D721Med (cell line): Measurements from ENCODE around the gene SMG7.

ENCODE experiments used
- DNase-seq: peaks from one replicate; pipeline ENCODE4 v3.0.0; 2011; ENCODE audit warnings: low spot score; ENCODE audit not compliant: insufficient read length
- FAIRE-seq: peaks from 2 replicates; lab custom pipeline; 2011; peaks lifted over from hg19 to GRCh38; lab: Jason Lieb, UNC
- TF ChIP-seq, protein P1 (sequence below): IDR thresholded peaks from 2 replicates; pipeline ENCODE4 v1.5.1; 2012; ENCODE audit warnings: mild to moderate bottlenecking, control low read depth; ENCODE audit not compliant: insufficient read depth; ENCODE audit errors: missing control alignments

The SMG7 gene

DNA sequence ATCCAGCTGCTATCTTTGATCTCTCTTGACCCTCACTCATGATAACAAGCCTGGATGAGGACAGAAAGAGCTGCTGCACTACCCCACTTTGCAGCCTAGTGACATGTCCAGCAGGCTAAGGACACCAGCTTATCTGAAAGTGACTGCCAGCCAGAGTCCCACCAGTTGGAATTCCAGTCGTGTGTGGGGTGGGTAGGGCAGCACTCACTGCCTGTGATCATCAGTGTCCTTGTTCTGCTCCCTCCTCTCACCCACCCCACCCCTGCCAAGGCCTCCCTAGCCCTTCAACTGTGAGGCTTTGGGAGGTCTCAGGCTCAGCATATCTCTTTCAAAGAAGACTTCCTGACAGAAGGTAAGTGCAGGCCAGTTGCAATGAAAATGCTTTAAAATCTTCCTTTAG, 38.6 kb upstream of the SMG7 start:
- TF ChIP-seq, protein P1, sequence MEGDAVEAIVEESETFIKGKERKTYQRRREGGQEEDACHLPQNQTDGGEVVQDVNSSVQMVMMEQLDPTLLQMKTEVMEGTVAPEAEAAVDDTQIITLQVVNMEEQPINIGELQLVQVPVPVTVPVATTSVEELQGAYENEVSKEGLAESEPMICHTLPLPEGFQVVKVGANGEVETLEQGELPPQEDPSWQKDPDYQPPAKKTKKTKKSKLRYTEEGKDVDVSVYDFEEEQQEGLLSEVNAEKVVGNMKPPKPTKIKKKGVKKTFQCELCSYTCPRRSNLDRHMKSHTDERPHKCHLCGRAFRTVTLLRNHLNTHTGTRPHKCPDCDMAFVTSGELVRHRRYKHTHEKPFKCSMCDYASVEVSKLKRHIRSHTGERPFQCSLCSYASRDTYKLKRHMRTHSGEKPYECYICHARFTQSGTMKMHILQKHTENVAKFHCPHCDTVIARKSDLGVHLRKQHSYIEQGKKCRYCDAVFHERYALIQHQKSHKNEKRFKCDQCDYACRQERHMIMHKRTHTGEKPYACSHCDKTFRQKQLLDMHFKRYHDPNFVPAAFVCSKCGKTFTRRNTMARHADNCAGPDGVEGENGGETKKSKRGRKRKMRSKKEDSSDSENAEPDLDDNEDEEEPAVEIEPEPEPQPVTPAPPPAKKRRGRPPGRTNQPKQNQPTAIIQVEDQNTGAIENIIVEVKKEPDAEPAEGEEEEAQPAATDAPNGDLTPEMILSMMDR: no peak
- DNase-seq (no peak), FAIRE-seq (no peak)

DNA sequence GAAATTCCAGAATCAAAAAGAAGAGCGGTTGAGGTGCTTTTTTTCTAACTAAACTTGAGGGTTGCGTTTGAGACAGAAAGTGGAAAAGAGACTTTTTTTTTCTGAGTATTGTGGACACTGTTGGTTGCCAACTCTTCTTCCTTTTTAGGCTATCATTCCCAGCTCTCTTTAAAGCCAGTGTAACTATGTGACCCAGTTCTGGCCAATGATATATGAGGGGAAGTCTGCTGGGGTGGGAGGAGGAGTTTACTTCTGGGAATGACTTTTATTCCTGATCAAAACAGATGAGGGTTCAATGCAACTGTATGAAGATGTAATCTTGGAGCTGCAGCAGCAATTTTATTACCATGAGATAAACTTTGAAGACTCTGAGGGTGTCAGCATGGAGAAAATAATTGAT, 36.8 kb upstream of the SMG7 start:
- TF ChIP-seq, protein P1: no peak
- FAIRE-seq (peak; percentile 21), DNase-seq (no peak)

- FAIRE-seq (no peak), DNase-seq (no peak)
- TF ChIP-seq, protein P1: no peak
Observed at GRCh38 chr1:183438060-183438459, 34.2 kb upstream of the SMG7 start.

DNA sequence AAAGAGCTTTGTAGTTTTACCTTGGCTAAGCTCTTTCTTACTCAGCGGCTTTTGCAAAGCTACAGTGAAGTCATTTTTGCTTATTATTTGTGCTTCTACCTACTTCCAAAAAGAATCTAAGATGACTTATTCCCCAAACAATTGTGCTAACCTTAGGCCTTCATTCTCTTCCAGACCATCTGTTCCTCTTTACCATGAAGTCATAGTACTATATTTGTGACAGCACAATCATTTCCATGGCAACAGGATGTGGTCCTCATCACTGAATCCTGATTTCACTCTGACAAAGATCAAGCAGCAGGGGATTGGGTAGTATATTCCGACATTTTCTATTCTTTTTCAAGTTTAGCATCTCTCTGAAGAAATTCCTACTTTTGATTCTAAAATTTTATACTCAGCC, 29.3 kb upstream of the SMG7 start:
- TF ChIP-seq, protein P1: no peak
- peak; percentile 53 for FAIRE-seq
- no peak for DNase-seq

DNA sequence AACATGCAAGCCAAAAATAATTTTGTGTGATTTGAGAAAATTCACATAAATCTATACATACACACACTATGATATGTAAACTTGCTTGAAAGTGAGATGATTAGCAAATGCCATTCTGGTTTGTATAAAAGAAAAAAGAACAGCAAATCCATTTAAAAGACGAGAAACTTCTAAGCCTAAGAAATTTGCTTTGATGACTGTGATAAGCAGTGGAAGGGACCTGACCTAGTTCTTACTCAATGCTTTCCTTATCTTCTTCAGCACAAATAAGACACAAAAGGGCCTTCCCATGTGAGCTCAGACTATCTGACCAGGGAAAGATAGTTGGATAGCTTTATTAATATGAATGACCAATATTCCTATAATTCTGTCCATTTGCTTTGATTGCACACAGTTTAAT, 28.8 kb upstream of the SMG7 start:
- no peak for DNase-seq

GRCh38 chr1:183444243-183444642, 28.1 kb upstream of the SMG7 start:
- FAIRE-seq (peak; percentile 41), DNase-seq (no peak)
- TF ChIP-seq, protein P1: no peak

More for the DNA sequence above, 28.8 kb upstream of the SMG7 start:
- TF ChIP-seq, protein P1: no peak
- FAIRE-seq: no peak

DNA sequence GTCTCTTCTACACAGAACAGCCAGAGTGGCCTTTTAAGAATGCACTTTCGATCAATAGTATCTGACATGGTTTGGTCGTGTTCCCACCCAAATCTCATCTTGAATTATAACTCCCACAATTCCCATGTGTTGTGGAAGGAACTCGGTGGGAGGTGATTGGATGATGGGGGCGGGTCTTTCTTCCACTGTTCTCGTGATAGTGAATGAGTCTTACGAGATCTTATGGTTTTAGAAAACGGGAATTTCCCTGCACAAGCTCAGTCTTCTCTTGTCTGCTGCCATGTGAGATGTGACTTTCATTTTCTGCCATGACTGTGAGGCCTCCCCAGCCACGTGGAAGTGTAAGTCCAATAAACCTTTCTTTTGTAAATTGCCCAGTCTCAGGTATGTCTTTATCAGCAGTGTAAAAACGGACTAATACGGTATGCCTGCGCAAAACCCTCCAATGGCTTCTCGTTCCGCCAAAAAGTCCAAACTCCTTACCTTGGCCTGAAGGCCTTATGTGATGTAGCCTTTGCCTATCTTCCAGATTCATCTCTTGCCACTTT, 23.0 kb upstream of the SMG7 start:
- no peak for FAIRE-seq

More for the DNA sequence above, 23.0 kb upstream of the SMG7 start:
- TF ChIP-seq, protein P1: no peak
- DNase-seq: no peak
